Measurements from ENCODE around the gene PEPD.

PEPD gene

DNA sequence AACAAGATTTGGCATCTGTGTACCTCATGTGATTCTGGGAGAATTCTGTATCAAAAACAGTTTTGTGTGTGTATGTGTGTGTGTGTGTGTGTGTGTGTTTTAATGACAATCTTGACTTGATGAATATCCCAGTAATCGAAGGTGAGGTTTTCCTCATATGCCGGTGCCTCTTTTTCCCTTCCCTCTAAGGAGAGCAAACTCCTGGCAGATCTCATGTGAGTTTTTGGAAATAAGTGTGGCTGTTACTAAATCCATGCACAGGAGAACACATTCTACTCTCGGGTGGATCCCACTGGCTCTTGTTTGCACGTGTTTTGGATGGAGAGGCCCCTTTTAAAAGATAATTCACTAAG lies 177.0 kb downstream of the PEPD start:
- Histone ChIP-seq H3K27me3 (replicated peaks; ENCODE audit: insufficient read depth, low read length) (peaks cover 72% of the 10 kb centered on the region), H3K27ac (ENCODE audit: low read length) (no peak overlapping the region), H3K4me3 (ENCODE audit: low read length) (no peak overlapping the region)

GRCh38 chr19:33343859-33344572 lies 177.6 kb downstream of the PEPD start:
- TF ChIP-seq, protein P1, sequence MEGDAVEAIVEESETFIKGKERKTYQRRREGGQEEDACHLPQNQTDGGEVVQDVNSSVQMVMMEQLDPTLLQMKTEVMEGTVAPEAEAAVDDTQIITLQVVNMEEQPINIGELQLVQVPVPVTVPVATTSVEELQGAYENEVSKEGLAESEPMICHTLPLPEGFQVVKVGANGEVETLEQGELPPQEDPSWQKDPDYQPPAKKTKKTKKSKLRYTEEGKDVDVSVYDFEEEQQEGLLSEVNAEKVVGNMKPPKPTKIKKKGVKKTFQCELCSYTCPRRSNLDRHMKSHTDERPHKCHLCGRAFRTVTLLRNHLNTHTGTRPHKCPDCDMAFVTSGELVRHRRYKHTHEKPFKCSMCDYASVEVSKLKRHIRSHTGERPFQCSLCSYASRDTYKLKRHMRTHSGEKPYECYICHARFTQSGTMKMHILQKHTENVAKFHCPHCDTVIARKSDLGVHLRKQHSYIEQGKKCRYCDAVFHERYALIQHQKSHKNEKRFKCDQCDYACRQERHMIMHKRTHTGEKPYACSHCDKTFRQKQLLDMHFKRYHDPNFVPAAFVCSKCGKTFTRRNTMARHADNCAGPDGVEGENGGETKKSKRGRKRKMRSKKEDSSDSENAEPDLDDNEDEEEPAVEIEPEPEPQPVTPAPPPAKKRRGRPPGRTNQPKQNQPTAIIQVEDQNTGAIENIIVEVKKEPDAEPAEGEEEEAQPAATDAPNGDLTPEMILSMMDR (IDR thresholded peaks at IDR 0.05; ENCODE audit: low read length), result no peak
- no peak for TF ChIP-seq EZH2phosphoT487 (IDR thresholded peaks at IDR 0.05; ENCODE audit: low read length)
- TF ChIP-seq EZH2 (optimal IDR thresholded peaks at IDR 0.05; ENCODE audit: low read depth, low read length), result no peak
- Histone ChIP-seq H3K27me3 (replicated peaks; ENCODE audit: insufficient read depth, low read length) (peaks cover 72% of the 10 kb centered on the region), H3K4me2 (ENCODE audit: low read depth, low read length) (no peak overlapping the region), H4K20me1 (ENCODE audit: insufficient read depth, low read length) (no peaks in the 10 kb centered on the region), H3K36me3 (replicated peaks; ENCODE audit: insufficient read depth, low read length) (no peaks in the 10 kb centered on the region), H2AFZ (ENCODE audit: low read length) (no peak overlapping the region), H3K27ac (ENCODE audit: low read length) (no peak overlapping the region), H3K9me2 (replicated peaks; ENCODE audit: insufficient read depth, low read length) (no peaks in the 10 kb centered on the region), H3K4me3 (ENCODE audit: low read length) (no peak overlapping the region), H3K79me2 (ENCODE audit: low read length) (no peaks in the 10 kb centered on the region), H3F3A (ENCODE audit: insufficient read depth, low read length) (no peaks in the 10 kb centered on the region), H3K9me3 (replicated peaks; ENCODE audit: insufficient read depth, low read length) (no peaks in the 10 kb centered on the region), H3K9ac (ENCODE audit: low read length) (no peak overlapping the region), H3K4me1 (ENCODE audit: low read length) (no peaks in the 10 kb centered on the region)
- DNase-seq, result no peak

More for the DNA sequence above, 177.0 kb downstream of the PEPD start:
- no peaks in the 10 kb centered on the region for H4K20me1 ChIP-seq (ENCODE audit: insufficient read depth, low read length)
- no peak overlapping the region for H3K4me2 ChIP-seq (ENCODE audit: low read depth, low read length)
- no peaks in the 10 kb centered on the region for H3K79me2 ChIP-seq (ENCODE audit: low read length)
- H3K36me3 ChIP-seq (replicated peaks; ENCODE audit: insufficient read depth, low read length), result no peaks in the 10 kb centered on the region
- H3K9me3 ChIP-seq (replicated peaks; ENCODE audit: insufficient read depth, low read length), result no peaks in the 10 kb centered on the region
- no peaks in the 10 kb centered on the region for H3K4me1 ChIP-seq (ENCODE audit: low read length)
- DNase-seq, result no peak
- TF ChIP-seq, protein P1 (IDR thresholded peaks at IDR 0.05; ENCODE audit: low read length), result no peak
- no peak for TF ChIP-seq EZH2phosphoT487 (IDR thresholded peaks at IDR 0.05; ENCODE audit: low read length)
- TF ChIP-seq EZH2 (optimal IDR thresholded peaks at IDR 0.05; ENCODE audit: low read depth, low read length), result no peak
- no peak overlapping the region for H3K9ac ChIP-seq (ENCODE audit: low read length)
- H3K9me2 ChIP-seq (replicated peaks; ENCODE audit: insufficient read depth, low read length), result no peaks in the 10 kb centered on the region
- no peaks in the 10 kb centered on the region for H3F3A ChIP-seq (ENCODE audit: insufficient read depth, low read length)
- no peak overlapping the region for H2AFZ ChIP-seq (ENCODE audit: low read length)

DNA sequence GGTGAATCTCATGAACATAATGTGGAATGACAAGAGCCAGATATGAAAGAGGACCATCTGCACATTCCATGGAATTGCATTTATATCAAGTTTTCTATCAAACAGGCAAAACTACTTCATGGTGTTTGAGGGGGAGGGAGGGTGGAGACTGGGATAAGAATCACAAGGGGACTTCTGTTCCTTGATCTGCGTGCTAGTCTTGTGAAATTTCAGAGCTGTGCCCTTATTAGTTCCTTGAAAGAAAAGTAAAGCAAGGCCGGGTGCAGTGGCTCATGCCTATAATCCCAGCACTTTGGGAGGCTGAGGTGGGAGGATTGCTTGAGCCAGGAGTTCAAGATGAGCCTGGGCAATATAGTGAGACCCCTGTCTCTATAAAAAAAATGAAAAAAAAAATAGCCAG lies 178.3 kb downstream of the PEPD start:
- Histone ChIP-seq H4K20me1 (ENCODE audit: insufficient read depth, low read length) (no peaks in the 10 kb centered on the region), H3K9me3 (replicated peaks; ENCODE audit: insufficient read depth, low read length) (no peaks in the 10 kb centered on the region), H3K4me2 (ENCODE audit: low read depth, low read length) (no peak overlapping the region), H3F3A (ENCODE audit: insufficient read depth, low read length) (no peaks in the 10 kb centered on the region), H2AFZ (ENCODE audit: low read length) (no peak overlapping the region), H3K27me3 (replicated peaks; ENCODE audit: insufficient read depth, low read length) (peaks cover 73% of the 10 kb centered on the region), H3K79me2 (ENCODE audit: low read length) (no peaks in the 10 kb centered on the region), H3K4me1 (ENCODE audit: low read length) (no peaks in the 10 kb centered on the region), H3K4me3 (ENCODE audit: low read length) (no peak overlapping the region), H3K9me2 (replicated peaks; ENCODE audit: insufficient read depth, low read length) (no peaks in the 10 kb centered on the region), H3K36me3 (replicated peaks; ENCODE audit: insufficient read depth, low read length) (no peaks in the 10 kb centered on the region), H3K9ac (ENCODE audit: low read length) (no peak overlapping the region), H3K27ac (ENCODE audit: low read length) (no peak overlapping the region)
- DNase-seq, result no peak
- no peak for TF ChIP-seq EZH2phosphoT487 (IDR thresholded peaks at IDR 0.05; ENCODE audit: low read length)
- TF ChIP-seq EZH2 (optimal IDR thresholded peaks at IDR 0.05; ENCODE audit: low read depth, low read length), result no peak
- TF ChIP-seq, protein P1 (IDR thresholded peaks at IDR 0.05; ENCODE audit: low read length), result no peak
